ENCODE data around the gene AKAP6.
"Not testable (repeated sequence)": the region's sequence is repeated elsewhere in the genome, so short reads cannot be mapped to it uniquely, and the experiment has no call there.

The AKAP6 gene

GRCh38 chr14:32370714-32371113, 41.6 kb downstream of the AKAP6 start:
- no peak for FAIRE-seq

- FAIRE-seq = no peak
Observed at GRCh38 chr14:32372154-32372553, 43.1 kb downstream of the AKAP6 start.

- not testable (repeated sequence) for FAIRE-seq
Observed at GRCh38 chr14:32373174-32373573, 44.1 kb downstream of the AKAP6 start.

DNA sequence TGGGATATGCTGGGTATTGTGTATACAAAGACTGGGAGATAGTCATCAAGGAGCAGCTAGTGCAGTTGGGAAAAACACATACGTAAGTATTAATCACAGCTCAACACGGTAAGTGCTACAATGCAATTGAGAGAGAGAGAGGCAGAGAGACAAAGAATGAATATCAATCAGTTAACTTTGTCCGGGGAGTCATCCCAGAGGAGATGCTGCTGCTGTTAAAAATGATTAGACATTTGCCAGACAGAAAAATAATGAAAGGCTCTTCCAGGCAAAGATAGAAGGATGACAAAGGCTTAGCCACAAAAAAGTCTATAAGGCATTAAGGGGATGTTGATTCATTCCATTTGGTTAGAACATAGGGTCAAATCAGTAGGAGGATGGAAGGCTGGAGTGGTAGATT, 45.1 kb downstream of the AKAP6 start:
- no peak for FAIRE-seq

DNA sequence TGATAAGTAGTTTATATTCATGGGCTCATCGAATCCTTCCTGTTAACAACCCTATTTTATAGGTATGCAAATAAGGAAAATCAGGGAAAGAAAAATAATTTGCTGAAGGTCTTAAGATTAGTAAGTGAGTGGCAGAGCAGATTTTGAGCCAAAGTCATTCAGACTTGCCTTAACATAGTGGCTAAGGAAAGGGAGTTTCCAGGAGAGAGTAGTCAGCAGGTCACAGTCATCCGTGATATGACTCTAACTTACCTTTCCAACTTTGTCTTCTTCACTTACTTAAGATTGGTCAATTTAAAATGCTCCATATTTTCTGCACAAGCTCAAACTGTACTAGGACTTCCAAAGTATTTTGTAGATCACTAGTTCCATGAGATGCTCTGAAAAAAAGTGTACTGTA, 46.6 kb downstream of the AKAP6 start:
- no peak for FAIRE-seq

DNA sequence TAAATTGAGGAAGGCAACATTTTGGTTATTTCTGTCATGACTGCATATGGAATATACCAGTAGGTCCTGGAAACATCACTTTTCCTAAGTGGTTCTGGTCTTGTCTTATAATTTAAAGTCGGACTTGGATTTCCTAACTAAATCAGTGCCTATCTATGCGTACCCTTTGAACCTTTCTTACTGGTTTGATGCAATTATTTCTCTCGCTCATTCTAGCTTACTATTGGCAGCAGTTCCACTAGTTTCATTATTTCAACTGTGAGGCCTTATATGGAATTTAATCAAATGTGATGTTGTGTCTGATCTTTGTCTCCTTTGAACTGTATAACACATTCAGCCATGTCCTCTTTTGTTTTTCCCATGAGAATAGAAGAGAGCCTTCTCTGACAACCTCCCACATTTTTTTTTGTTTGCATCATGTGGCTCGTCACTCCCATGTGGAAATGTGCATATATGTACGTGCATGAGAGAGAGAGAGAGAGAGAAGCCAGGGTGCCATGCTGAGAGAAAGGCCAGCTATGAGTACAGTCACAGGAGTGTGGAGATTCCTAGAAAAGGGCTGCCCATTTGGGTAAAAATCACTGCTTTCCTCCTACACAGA, 48.0 kb downstream of the AKAP6 start:
- no peak for FAIRE-seq

DNA sequence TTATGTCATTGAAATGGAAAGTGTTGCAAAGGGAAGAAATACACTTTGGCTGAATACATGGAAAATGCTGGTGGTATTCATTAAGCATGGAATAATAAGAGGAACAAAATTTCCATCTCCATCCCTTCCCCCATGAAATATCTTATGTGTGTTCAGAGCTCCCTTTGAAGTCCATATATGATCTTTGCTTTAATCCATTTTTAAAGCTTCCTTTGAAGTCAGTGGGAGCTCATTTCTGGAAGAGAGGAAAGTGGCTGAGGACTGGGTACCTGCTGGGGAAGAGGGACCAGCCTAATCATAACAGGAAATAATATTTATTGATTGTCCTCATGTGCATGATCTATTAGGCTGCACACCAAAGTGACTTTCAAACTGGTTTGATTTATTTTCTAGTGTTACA, 49.2 kb downstream of the AKAP6 start:
- FAIRE-seq = no peak

DNA sequence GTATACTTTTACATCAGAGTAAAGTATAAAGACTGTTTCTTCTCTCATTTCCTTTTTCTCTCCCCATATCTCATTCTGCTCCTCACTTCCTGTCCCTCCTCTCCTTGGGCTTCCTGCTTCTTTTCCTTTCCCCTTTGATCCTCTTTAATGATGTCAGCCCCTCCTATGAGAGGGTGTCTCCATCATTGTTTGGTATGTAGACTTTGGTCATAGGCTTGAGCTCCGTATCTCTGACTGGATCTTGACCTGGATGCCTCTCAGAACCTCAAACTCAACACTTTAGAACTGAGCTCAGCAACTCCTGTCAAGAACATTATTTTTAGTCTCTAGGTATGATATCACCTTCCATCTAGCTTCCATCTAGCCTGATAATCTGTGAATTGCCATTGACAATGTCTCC, 50.3 kb downstream of the AKAP6 start:
- no peak for FAIRE-seq

- no peak for FAIRE-seq
Observed at GRCh38 chr14:32381869-32382268, 52.8 kb downstream of the AKAP6 start.

GRCh38 chr14:32382704-32383103, 53.6 kb downstream of the AKAP6 start:
- no peak for FAIRE-seq

GRCh38 chr14:32383364-32384009, 54.4 kb downstream of the AKAP6 start:
- FAIRE-seq = no peak

GRCh38 chr14:32384464-32384863, 55.4 kb downstream of the AKAP6 start:
- FAIRE-seq = no peak

GRCh38 chr14:32387295-32387694, 58.2 kb downstream of the AKAP6 start:
- FAIRE-seq = not testable (repeated sequence)

GRCh38 chr14:32393119-32393518, 64.0 kb downstream of the AKAP6 start:
- no peak for FAIRE-seq

- FAIRE-seq = no peak
Observed at GRCh38 chr14:32394038-32394437, 64.9 kb downstream of the AKAP6 start.

- no peak for FAIRE-seq
Observed at GRCh38 chr14:32396885-32397284, 67.8 kb downstream of the AKAP6 start.

DNA sequence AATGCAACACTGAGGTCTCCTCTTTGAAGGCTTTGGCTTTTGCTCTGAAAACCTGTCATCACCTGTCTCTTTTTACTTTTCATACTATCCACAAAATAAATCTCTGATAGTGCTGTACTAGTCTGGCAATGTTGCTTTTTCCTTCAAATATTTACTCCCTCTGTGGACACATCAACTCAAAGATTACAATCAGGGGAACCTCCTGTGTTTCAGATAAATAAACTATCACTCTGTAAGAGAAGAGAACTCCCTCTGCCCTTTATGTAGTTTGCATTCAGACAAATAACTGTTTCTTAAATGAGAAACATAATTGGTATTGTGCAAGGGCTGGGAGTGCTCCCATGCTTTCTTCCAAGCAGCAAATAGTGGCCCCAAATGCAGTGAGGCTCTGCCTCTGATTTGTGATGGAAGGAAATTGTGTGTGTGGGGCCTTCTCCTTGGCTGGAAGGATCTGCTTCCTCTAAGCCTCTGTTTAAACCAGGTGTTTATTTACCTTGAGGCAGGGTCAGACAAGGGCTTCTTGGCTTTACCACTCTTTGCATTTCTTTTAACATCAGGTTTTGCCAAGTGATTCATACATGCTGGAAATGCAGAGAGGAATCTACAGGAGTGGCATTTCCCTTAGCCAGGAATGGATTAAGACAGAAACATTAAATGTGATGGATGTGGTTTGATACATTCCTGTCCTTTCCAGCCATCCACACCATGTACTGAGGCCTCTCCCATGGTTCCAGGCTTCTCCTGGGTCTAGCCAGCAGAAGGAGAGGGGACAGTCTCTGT, 69.0 kb downstream of the AKAP6 start:
- FAIRE-seq = no peak

DNA sequence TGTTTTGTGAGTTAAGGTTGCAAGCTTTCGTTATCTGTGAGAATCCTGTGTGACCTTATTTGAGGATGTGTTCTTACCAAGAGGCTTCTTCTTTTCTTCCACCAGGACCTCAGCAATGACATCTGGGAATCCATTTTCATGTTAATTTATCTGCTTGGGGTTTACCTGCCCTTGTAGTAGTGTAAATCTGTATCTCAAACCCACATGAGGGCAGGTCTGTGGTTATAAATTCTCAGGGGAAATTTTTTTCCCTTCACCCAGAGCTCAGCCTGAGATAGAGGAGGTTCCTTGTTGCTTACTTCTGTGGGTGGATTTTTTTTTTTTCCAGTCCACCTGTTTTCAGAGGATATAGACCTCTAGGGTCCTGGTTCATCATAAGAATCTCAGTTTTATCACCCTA, 70.8 kb downstream of the AKAP6 start:
- no peak for FAIRE-seq

GRCh38 chr14:32400480-32400879, 71.4 kb downstream of the AKAP6 start:
- no peak for FAIRE-seq

- FAIRE-seq = no peak
Observed at GRCh38 chr14:32403021-32403420, 73.9 kb downstream of the AKAP6 start.

GRCh38 chr14:32403688-32404087, 74.6 kb downstream of the AKAP6 start:
- FAIRE-seq = no peak

DNA sequence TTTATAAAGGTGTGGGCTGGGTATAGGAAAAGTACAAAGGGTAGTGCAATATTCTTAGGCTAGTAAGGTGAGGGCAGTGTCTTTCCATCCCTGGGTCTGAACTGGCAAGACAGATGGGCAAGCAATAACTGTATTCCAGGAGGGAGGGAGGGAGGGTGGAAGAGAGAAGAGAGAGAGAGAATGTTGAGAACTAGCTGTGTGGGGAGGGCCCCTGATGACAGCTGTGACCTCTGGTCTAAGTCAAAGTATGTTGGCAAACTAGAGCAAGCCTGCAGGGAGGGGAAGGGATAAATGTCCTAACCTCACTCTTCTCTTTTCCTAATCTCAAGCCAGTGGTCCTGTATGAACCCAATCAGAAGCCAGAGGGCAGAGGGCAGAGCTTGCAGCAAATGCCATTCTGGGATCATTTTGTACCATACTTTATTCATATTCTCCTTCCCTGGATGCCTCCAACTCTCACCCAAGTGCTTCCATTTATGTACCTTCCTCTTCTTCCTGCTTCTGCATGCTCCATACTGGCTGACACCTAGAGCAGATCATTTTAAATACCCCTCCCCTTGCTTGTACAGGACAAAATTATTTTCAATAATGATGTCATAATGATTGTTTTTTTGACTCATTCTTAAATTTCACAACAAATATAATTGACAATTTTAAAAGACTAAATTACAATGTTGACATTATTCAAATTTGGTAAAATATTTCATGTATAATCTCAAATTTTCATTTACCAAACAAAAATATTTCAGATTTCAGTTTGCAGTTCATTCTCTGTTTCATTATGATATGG, 75.9 kb downstream of the AKAP6 start:
- FAIRE-seq = no peak

GRCh38 chr14:32405856-32406255, 76.8 kb downstream of the AKAP6 start:
- FAIRE-seq = no peak
